Measurements from ENCODE around the gene TGM6.

- TF ChIP-seq POLR2A (IDR thresholded peaks at IDR 0.05) (no peak), CTCF (IDR thresholded peaks at IDR 0.05) (no peak), EP300 (IDR thresholded peaks at IDR 0.05) (no peak)
These were observed 17.5 kb upstream of the TGM6 start for GRCh38 chr20:2363187-2363586.
